Measurements from ENCODE around the gene AK2. TPM values are rescaled to one million over a fixed set of nuclear protein-coding genes. Genes with fewer than 3 reads are reported as not detected.
"Not testable (repeated sequence)": the region's sequence is repeated elsewhere in the genome, so short reads cannot be mapped to it uniquely, and the experiment has no call there.

The AK2 gene
- total and polyA plus RNA-seq, 2 donors (not counting 3 experiments of a cell fraction or from before 2014, with no cell fraction given), result 107 to 134 TPM

DNA sequence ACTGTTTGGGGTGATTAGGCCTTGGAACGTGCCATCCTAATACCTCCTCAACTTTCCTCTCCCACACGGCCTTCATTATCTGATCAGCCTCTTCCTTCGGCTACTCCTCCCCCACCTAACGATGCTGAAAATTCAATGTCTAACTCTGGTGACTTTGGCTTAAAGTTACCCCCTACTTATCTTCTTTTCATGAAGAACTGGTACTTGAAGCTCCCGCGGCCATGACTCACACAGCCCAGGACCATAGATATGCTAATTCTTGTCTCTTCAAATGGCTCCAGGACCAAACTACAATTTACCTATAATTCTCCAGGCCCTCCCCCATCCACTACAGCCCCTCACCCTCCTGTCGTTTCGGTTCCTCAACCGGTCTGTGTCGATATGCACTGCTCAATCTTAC lies 28.6 kb upstream of the AK2 start:
- CTCF ChIA-PET, result interaction anchor here (0.9 to 1.4 kb wide), 2 partner anchors 21 to 132 kb away, joined by 3 read pairs; no protein-coding TSS in a partner anchor
- intact Hi-C loops (cut with micrococcal nuclease), result no loop called here

DNA sequence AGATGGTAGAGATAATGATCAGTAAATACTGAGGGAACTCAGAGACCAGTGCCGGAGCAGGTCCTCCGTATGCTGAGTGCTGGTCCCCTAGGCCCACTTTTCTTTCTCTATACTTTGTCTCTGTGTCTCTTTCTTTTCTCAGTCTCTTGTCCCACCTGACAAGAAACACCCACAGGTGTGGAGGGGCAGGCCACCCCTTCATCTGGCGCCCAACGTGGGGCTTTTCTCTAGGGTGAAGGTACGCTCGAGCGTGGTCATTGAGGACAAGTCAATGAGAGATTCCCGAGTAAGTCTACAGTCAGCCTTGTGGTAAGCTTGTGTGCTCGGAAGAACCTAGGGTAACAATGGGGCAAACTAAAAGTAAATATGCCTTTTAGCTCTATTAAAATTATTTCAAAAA lies 27.6 kb upstream of the AK2 start:
- H3K27ac ChIP-seq (ENCODE audit: insufficient read depth, low read depth, low read length); H3K9ac ChIP-seq (replicated peaks; ENCODE audit: extremely low read depth, insufficient read depth, low read length); H3K27me3 ChIP-seq (ENCODE audit: control insufficient read depth in 2 of 2, insufficient read depth in 2 of 2, low read length in 2 of 2); H3K4me2 ChIP-seq (ENCODE audit: insufficient read depth, low read length); intact Hi-C loops (cut with micrococcal nuclease); POLR2A ChIA-PET; H3K79me2 ChIP-seq (ENCODE audit: control insufficient read depth, insufficient read depth, low read length); H3K4me1 ChIP-seq (ENCODE audit: control insufficient read depth, extremely low read depth, insufficient read depth, low read length); DNase-seq (ENCODE audit: low read depth, low spot score); H3K36me3 ChIP-seq (ENCODE audit: control insufficient read depth in 2 of 2, extremely low read depth in 1 of 2, insufficient read depth in 2 of 2, low read length in 2 of 2); H4K20me1 ChIP-seq (replicated peaks; ENCODE audit: control insufficient read depth, extremely low read depth, insufficient read depth, low read length); BruUV-seq (replicated peaks); H3K4me3 ChIP-seq (replicated peaks in 1 of 3; ENCODE audit: insufficient read depth in 1 of 3, low read depth in 1 of 3, low read length in 3 of 3); FAIRE-seq; dilution Hi-C loops (cut with MboI; ENCODE audit: extremely low pct_ligation_motif_present, low sequenced_read_pairs); H2AFZ ChIP-seq (ENCODE audit: low read depth, low read length); H3K9me3 ChIP-seq (replicated peaks; ENCODE audit: control insufficient read depth, insufficient read depth, low read length); H3K9me1 ChIP-seq (replicated peaks; ENCODE audit: control insufficient read depth, extremely low read depth, insufficient read depth, low read length): not testable (repeated sequence)
- CTCF ChIA-PET, result interaction anchor here (1.4 kb wide), 1 partner anchor 131 kb away, joined by 3 read pairs; no protein-coding TSS in a partner anchor

More for the DNA sequence above, 28.6 kb upstream of the AK2 start:
- peaks cover 5% of the 10 kb centered on the region for H3K9me3 ChIP-seq (replicated peaks; ENCODE audit: control insufficient read depth, insufficient read depth, low read length)
- no peak overlapping the region for H3K27ac ChIP-seq (ENCODE audit: insufficient read depth, low read depth, low read length)
- H3K9ac ChIP-seq (replicated peaks; ENCODE audit: extremely low read depth, insufficient read depth, low read length), result no peak overlapping the region
- H3K4me1 ChIP-seq (ENCODE audit: control insufficient read depth, extremely low read depth, insufficient read depth, low read length), result no peaks in the 10 kb centered on the region
- DNase-seq (ENCODE audit: low read depth, low spot score) (no peak), FAIRE-seq (no peak)
- no peaks in the 10 kb centered on the region for H3K9me1 ChIP-seq (replicated peaks; ENCODE audit: control insufficient read depth, extremely low read depth, insufficient read depth, low read length)
- no peak for TF ChIP-seq GATA2 (IDR thresholded peaks at IDR 0.05; ENCODE audit: insufficient read depth, insufficient read length, low read depth, low read length)
- TF ChIP-seq, protein P1, sequence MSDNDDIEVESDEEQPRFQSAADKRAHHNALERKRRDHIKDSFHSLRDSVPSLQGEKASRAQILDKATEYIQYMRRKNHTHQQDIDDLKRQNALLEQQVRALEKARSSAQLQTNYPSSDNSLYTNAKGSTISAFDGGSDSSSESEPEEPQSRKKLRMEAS (IDR thresholded peaks at IDR 0.05; ENCODE audit: insufficient read depth, insufficient read length), result no peak
- TF ChIP-seq POLR2A (IDR thresholded peaks at IDR 0.05; ENCODE audit: low read depth, low read length), result no peak
- TF ChIP-seq EZH2 (IDR thresholded peaks at IDR 0.05; ENCODE audit: borderline replicate concordance, low read depth, low read length, severe bottlenecking), result no peak
- no peak for TF ChIP-seq POLR2AphosphoS5 (IDR thresholded peaks at IDR 0.05; ENCODE audit: insufficient read depth, low read depth, low read length)
- TF ChIP-seq FOS (IDR thresholded peaks at IDR 0.05; ENCODE audit: borderline replicate concordance, insufficient read depth, low read length), result no peak
- no peak for TF ChIP-seq MYC (IDR thresholded peaks at IDR 0.05; ENCODE audit: low read depth, low read length)
- no peak for TF ChIP-seq JUN (IDR thresholded peaks at IDR 0.05; ENCODE audit: borderline replicate concordance, insufficient read depth, insufficient read length, low read depth)
- TF ChIP-seq, protein P2, sequence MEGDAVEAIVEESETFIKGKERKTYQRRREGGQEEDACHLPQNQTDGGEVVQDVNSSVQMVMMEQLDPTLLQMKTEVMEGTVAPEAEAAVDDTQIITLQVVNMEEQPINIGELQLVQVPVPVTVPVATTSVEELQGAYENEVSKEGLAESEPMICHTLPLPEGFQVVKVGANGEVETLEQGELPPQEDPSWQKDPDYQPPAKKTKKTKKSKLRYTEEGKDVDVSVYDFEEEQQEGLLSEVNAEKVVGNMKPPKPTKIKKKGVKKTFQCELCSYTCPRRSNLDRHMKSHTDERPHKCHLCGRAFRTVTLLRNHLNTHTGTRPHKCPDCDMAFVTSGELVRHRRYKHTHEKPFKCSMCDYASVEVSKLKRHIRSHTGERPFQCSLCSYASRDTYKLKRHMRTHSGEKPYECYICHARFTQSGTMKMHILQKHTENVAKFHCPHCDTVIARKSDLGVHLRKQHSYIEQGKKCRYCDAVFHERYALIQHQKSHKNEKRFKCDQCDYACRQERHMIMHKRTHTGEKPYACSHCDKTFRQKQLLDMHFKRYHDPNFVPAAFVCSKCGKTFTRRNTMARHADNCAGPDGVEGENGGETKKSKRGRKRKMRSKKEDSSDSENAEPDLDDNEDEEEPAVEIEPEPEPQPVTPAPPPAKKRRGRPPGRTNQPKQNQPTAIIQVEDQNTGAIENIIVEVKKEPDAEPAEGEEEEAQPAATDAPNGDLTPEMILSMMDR (IDR thresholded peaks at IDR 0.05; ENCODE audit: extremely low read depth in 1 of 2, insufficient read depth in 1 of 2, low read depth in 1 of 2, low read length in 2 of 2), result no peak
- no peaks in the 10 kb centered on the region for H3K79me2 ChIP-seq (ENCODE audit: control insufficient read depth, insufficient read depth, low read length)
- H4K20me1 ChIP-seq (replicated peaks; ENCODE audit: control insufficient read depth, extremely low read depth, insufficient read depth, low read length), result no peaks in the 10 kb centered on the region
- no peaks in the 10 kb centered on the region for H3K27me3 ChIP-seq (ENCODE audit: control insufficient read depth in 2 of 2, insufficient read depth in 2 of 2, low read length in 2 of 2)
- POLR2A ChIA-PET, result no interaction called here
- dilution Hi-C loops (cut with MboI; ENCODE audit: extremely low pct_ligation_motif_present, low sequenced_read_pairs), result no loop called here
- H3K36me3 ChIP-seq (ENCODE audit: control insufficient read depth in 2 of 2, extremely low read depth in 1 of 2, insufficient read depth in 2 of 2, low read length in 2 of 2), result no peaks in the 10 kb centered on the region
- no peak overlapping the region for H3K4me2 ChIP-seq (ENCODE audit: insufficient read depth, low read length)
- no peak overlapping the region for H2AFZ ChIP-seq (ENCODE audit: low read depth, low read length)
- H3K4me3 ChIP-seq (replicated peaks in 1 of 3; ENCODE audit: insufficient read depth in 1 of 3, low read depth in 1 of 3, low read length in 3 of 3), result no peak overlapping the region
- no TSS peak for BruUV-seq (replicated peaks)
